ENCODE results near the gene GREM1. TPM values are rescaled to one million over a fixed set of nuclear protein-coding genes. Genes with fewer than 3 reads are reported as not detected.

Gene GREM1
- polyA plus RNA-seq, 2 donors: 1.3 to 6.9 TPM

GRCh38 chr15:32709295-32710033 lies 8.3 kb upstream of the GREM1 start:
- H3K9me3 ChIP-seq (ENCODE audit: control insufficient read depth in 2 of 2, insufficient read depth in 1 of 2, low read depth in 1 of 2, low read length in 1 of 2): no peaks in the 10 kb centered on the region
- H3K27ac ChIP-seq (ENCODE audit: low read depth in 2 of 2, low read length in 1 of 2): no peak overlapping the region
- no peaks in the 10 kb centered on the region for H3K4me1 ChIP-seq (ENCODE audit: control insufficient read depth in 2 of 2, insufficient read depth in 2 of 2, low read length in 1 of 2)
- no peak overlapping the region for H3K4me3 ChIP-seq (ENCODE audit: low read depth in 1 of 2, low read length in 2 of 2)
- no peaks in the 10 kb centered on the region for H3K36me3 ChIP-seq (ENCODE audit: control insufficient read depth in 2 of 2, insufficient read depth in 2 of 2, low read length in 1 of 2)
- H3K27me3 ChIP-seq (ENCODE audit: control insufficient read depth in 1 of 2, insufficient read depth in 2 of 2, low read length in 2 of 2): peaks cover 0 to 2% of the 10 kb centered on the region in 2 donors
- 71% methylated on average over 9 of the region's 9 CpGs for WGBS, 2 donors

DNA sequence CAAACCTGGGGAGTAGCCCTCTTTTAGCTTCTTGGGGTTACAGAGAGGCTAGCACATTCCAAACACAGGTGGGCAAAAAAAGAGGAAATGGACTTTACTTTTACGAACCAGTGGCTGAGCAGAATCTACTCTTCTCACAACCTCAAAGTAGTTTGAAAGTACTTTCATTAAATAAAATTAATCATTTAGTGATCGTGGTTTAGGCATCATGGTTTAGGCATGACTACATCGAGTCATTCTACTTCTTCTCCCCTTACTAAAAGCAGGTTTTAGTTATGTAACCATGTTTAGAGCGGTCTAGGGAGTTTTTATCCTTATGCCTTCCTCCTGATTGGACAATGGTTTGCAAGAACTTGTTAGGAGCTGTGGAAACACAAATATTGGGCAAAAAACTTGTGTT lies 2.5 kb upstream of the GREM1 start:
- H3K4me1 ChIP-seq (ENCODE audit: control insufficient read depth in 2 of 2, insufficient read depth in 2 of 2, low read length in 1 of 2): peaks cover 0 to 19% of the 10 kb centered on the region in 2 donors
- peaks cover 0 to 4% of the 10 kb centered on the region in 2 donors for H3K9me3 ChIP-seq (ENCODE audit: control insufficient read depth in 2 of 2, insufficient read depth in 1 of 2, low read depth in 1 of 2, low read length in 1 of 2)
- H3K4me3 ChIP-seq (ENCODE audit: low read depth in 1 of 2, low read length in 2 of 2): no peak overlapping the region
- H3K27me3 ChIP-seq (ENCODE audit: control insufficient read depth in 1 of 2, insufficient read depth in 2 of 2, low read length in 2 of 2): peaks cover 7 to 29% of the 10 kb centered on the region in 2 donors
- no peaks in the 10 kb centered on the region for H3K36me3 ChIP-seq (ENCODE audit: control insufficient read depth in 2 of 2, insufficient read depth in 2 of 2, low read length in 1 of 2)
- WGBS, 2 donors: 65 to 66% methylated on average over 4 of the region's 4 CpGs
- H3K27ac ChIP-seq (ENCODE audit: low read depth in 2 of 2, low read length in 1 of 2): no peak overlapping the region

GRCh38 chr15:32716216-32716914 lies 1.4 kb upstream of the GREM1 start:
- Histone ChIP-seq H3K27ac (ENCODE audit: low read depth in 2 of 2, low read length in 1 of 2) (no peak overlapping the region), H3K36me3 (ENCODE audit: control insufficient read depth in 2 of 2, insufficient read depth in 2 of 2, low read length in 1 of 2) (no peaks in the 10 kb centered on the region), H3K4me1 (ENCODE audit: control insufficient read depth in 2 of 2, insufficient read depth in 2 of 2, low read length in 1 of 2) (peaks cover 0 to 19% of the 10 kb centered on the region in 2 donors), H3K4me3 (ENCODE audit: low read depth in 1 of 2, low read length in 2 of 2) (no peak overlapping the region), H3K9me3 (ENCODE audit: control insufficient read depth in 2 of 2, insufficient read depth in 1 of 2, low read depth in 1 of 2, low read length in 1 of 2) (peaks cover 0 to 4% of the 10 kb centered on the region in 2 donors), H3K27me3 (ENCODE audit: control insufficient read depth in 1 of 2, insufficient read depth in 2 of 2, low read length in 2 of 2) (peaks cover 7 to 29% of the 10 kb centered on the region in 2 donors)
- WGBS, 2 donors: 34 to 37% methylated on average over 13 of the region's 13 CpGs

DNA sequence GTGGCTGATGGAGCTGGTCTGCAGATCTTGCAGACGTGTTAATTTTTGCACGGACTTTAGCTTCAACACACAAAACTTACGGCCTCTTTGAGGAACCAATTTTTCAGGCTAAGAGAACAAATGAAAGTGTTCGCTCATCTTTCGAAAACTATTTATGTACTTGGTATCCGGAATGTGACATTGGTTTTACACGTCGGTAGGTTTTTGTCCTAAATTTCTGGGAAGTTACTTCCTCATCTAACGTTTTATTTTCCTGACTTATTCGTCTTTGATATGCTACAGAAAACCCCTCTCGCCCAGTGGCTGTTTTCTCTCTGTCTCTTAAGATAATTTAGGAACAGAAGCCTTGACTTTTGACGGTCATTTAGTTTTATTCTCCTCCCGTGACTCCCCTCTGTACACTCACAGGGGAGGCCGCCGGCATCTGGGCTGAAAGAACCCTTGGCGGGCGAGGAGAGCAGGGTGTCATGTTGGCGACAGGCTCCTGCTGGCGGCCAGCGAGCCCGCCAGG lies 834 bp upstream of the GREM1 start:
- peaks cover 0 to 19% of the 10 kb centered on the region in 2 donors for H3K4me1 ChIP-seq (ENCODE audit: control insufficient read depth in 2 of 2, insufficient read depth in 2 of 2, low read length in 1 of 2)
- H3K27ac ChIP-seq (ENCODE audit: low read depth in 2 of 2, low read length in 1 of 2): peak overlapping the region in 1 of 2 donors; percentile 78
- H3K27me3 ChIP-seq (ENCODE audit: control insufficient read depth in 1 of 2, insufficient read depth in 2 of 2, low read length in 2 of 2): peaks cover 7 to 29% of the 10 kb centered on the region in 2 donors
- peak overlapping the region; percentile 33 to 35 for H3K4me3 ChIP-seq (ENCODE audit: low read depth in 1 of 2, low read length in 2 of 2)
- peaks cover 0 to 4% of the 10 kb centered on the region in 2 donors for H3K9me3 ChIP-seq (ENCODE audit: control insufficient read depth in 2 of 2, insufficient read depth in 1 of 2, low read depth in 1 of 2, low read length in 1 of 2)
- H3K36me3 ChIP-seq (ENCODE audit: control insufficient read depth in 2 of 2, insufficient read depth in 2 of 2, low read length in 1 of 2): no peaks in the 10 kb centered on the region
- WGBS, 2 donors: 15% methylated on average over 21 of the region's 21 CpGs

DNA sequence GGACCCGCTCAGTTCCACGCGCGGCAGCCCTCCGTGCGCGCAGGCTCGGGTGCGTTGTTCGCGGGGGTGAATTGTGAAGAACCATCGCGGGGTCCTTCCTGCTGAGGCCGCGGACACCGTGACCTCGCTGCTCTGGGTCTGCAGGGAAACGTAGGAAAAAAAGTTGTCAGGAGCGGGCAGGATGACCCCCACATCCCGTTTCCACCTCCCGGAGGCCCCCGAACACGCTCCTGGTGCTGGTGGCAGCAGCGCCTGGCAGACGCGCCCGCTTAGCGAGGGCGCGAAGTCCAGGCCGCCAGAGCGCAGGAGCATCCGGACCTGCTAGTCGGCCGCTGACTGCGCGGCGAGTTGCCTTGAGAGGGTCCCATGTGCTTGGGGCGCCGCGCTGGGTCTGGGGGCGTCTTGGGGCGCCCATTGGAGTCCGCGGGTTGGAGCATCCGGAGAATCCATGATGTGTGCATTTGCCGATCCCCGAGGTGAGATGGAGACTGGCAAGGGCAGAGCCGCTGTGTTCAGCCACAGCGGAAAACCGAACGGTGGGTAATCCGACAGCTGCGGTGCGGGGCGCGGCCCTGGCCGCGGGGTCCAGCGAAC lies 520 bp downstream of the GREM1 start:
- peaks cover 7 to 27% of the 10 kb centered on the region in 2 donors for H3K27me3 ChIP-seq (ENCODE audit: control insufficient read depth in 1 of 2, insufficient read depth in 2 of 2, low read length in 2 of 2)
- WGBS, 2 donors: 4% methylated on average over 50 to 60 of the region's 60 CpGs
- H3K4me1 ChIP-seq (ENCODE audit: control insufficient read depth in 2 of 2, insufficient read depth in 2 of 2, low read length in 1 of 2): peaks cover 0 to 19% of the 10 kb centered on the region in 2 donors
- peak overlapping the region; percentile 35 to 57 for H3K4me3 ChIP-seq (ENCODE audit: low read depth in 1 of 2, low read length in 2 of 2)
- no peaks in the 10 kb centered on the region for H3K36me3 ChIP-seq (ENCODE audit: control insufficient read depth in 2 of 2, insufficient read depth in 2 of 2, low read length in 1 of 2)
- peaks cover 0 to 4% of the 10 kb centered on the region in 2 donors for H3K9me3 ChIP-seq (ENCODE audit: control insufficient read depth in 2 of 2, insufficient read depth in 1 of 2, low read depth in 1 of 2, low read length in 1 of 2)
- peak overlapping the region; percentile 42 to 78 for H3K27ac ChIP-seq (ENCODE audit: low read depth in 2 of 2, low read length in 1 of 2)

DNA sequence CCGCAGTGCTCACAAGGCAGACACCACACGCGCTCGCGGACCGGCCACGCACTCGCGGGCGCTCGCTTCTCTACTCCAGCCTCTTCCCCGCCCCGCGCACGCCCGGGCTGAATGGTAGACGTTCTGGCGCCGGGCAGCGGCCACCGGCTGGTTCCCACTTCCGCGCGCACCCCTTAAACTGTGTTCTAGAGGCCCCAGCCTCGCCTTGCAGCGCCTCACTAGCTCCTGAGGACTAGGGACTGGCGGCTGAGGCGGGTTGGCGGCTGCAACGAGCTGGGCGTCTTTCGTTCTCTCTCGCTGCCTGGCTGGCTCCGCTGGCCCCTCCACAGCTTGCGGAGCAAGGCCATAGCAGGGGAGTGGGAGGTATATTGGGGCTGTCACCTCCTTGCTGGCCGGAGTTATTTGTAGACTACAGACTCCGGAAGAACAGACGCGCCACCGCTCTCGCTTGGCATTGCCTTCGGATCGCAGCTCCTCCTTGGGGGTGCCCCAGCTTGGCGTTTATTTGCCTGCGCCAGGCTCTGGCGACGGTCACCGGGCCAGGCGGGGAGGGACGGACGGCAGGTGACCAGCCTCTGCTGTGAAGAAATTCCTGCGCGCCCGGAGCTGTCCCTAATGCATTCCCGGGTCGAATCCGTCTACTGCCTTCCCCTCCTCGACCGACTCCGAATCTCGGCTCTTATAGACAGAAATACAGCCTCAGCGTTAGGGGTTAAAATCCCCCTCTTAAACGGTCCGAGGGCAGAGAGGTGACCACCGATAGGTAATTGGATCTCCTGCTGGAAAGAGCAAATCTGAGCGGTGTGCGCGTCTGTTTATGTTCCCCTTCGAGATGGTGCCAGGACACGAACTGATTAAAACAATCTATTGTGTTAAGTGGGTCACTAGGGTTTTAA lies 1.3 kb downstream of the GREM1 start:
- H3K27ac ChIP-seq (ENCODE audit: low read depth in 2 of 2, low read length in 1 of 2): peak overlapping the region; percentile 17 to 42
- H3K9me3 ChIP-seq (ENCODE audit: control insufficient read depth in 2 of 2, insufficient read depth in 1 of 2, low read depth in 1 of 2, low read length in 1 of 2): peaks cover 0 to 4% of the 10 kb centered on the region in 2 donors

DNA sequence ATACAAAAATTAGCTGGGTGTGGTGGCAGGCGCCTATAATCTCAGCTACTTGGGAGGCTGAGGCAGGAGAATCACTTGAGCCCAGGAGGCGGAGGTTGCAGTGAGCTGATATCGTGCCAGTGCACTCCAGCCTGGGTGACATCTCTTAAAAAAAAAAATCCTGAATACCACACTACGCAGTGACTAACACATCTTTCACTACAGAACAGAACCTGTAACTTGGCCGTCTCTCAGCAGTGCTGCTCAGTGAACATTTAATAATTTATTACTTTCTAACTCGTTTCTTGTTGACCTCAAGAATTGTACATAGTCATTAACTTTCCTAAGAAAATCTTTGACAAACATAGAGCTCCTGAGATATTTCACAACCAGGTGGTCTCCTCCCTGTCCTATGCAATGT lies 3.8 kb downstream of the GREM1 start:
- Histone ChIP-seq H3K36me3 (ENCODE audit: control insufficient read depth in 2 of 2, insufficient read depth in 2 of 2, low read length in 1 of 2) (no peaks in the 10 kb centered on the region), H3K4me3 (ENCODE audit: low read depth in 1 of 2, low read length in 2 of 2) (no peak overlapping the region), H3K9me3 (ENCODE audit: control insufficient read depth in 2 of 2, insufficient read depth in 1 of 2, low read depth in 1 of 2, low read length in 1 of 2) (peaks cover 0 to 4% of the 10 kb centered on the region in 2 donors), H3K27me3 (ENCODE audit: control insufficient read depth in 1 of 2, insufficient read depth in 2 of 2, low read length in 2 of 2) (peaks cover 3 to 23% of the 10 kb centered on the region in 2 donors), H3K27ac (ENCODE audit: low read depth in 2 of 2, low read length in 1 of 2) (no peak overlapping the region), H3K4me1 (ENCODE audit: control insufficient read depth in 2 of 2, insufficient read depth in 2 of 2, low read length in 1 of 2) (peaks cover 0 to 19% of the 10 kb centered on the region in 2 donors)
- 78 to 82% methylated on average over 6 of the region's 6 CpGs for WGBS, 2 donors

More for the DNA sequence above, 1.3 kb downstream of the GREM1 start:
- Histone ChIP-seq H3K4me1 (ENCODE audit: control insufficient read depth in 2 of 2, insufficient read depth in 2 of 2, low read length in 1 of 2) (peaks cover 0 to 19% of the 10 kb centered on the region in 2 donors), H3K4me3 (ENCODE audit: low read depth in 1 of 2, low read length in 2 of 2) (peak overlapping the region; percentile 35 to 57), H3K27me3 (ENCODE audit: control insufficient read depth in 1 of 2, insufficient read depth in 2 of 2, low read length in 2 of 2) (peaks cover 7 to 27% of the 10 kb centered on the region in 2 donors), H3K36me3 (ENCODE audit: control insufficient read depth in 2 of 2, insufficient read depth in 2 of 2, low read length in 1 of 2) (no peaks in the 10 kb centered on the region)
- WGBS, 2 donors: 4% methylated on average over 59 to 70 of the region's 70 CpGs

DNA sequence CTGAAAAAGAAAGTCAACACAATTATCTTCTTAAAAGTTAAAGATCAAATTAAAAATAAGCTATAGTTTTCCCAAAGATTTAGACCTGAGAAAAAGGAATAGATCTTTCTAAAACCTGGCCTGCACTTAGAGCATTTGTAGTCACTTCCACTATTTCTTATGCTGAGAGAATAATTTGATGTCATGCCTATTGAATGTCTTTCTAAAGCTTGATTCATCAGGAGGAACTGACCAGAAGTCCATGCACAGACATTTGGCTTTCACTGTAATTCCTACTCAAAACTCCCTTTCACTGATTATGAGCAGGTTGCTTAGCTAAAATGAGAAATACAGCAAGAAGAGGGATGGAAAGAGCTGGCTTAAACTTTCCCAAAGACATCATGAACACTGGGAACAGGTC lies 4.3 kb downstream of the GREM1 start:
- Histone ChIP-seq H3K9me3 (ENCODE audit: control insufficient read depth in 2 of 2, insufficient read depth in 1 of 2, low read depth in 1 of 2, low read length in 1 of 2) (peaks cover 0 to 4% of the 10 kb centered on the region in 2 donors), H3K36me3 (ENCODE audit: control insufficient read depth in 2 of 2, insufficient read depth in 2 of 2, low read length in 1 of 2) (no peaks in the 10 kb centered on the region), H3K27ac (ENCODE audit: low read depth in 2 of 2, low read length in 1 of 2) (no peak overlapping the region), H3K27me3 (ENCODE audit: control insufficient read depth in 1 of 2, insufficient read depth in 2 of 2, low read length in 2 of 2) (peaks cover 3 to 23% of the 10 kb centered on the region in 2 donors), H3K4me3 (ENCODE audit: low read depth in 1 of 2, low read length in 2 of 2) (no peak overlapping the region), H3K4me1 (ENCODE audit: control insufficient read depth in 2 of 2, insufficient read depth in 2 of 2, low read length in 1 of 2) (peaks cover 0 to 19% of the 10 kb centered on the region in 2 donors)
